ENCODE data around the gene C5. TPM values are rescaled to one million over a fixed set of nuclear protein-coding genes. Genes with fewer than 3 reads are reported as not detected.

C5 gene
- polyA plus RNA-seq, 1 donor from 2014 or later, result 0.99 TPM

DNA sequence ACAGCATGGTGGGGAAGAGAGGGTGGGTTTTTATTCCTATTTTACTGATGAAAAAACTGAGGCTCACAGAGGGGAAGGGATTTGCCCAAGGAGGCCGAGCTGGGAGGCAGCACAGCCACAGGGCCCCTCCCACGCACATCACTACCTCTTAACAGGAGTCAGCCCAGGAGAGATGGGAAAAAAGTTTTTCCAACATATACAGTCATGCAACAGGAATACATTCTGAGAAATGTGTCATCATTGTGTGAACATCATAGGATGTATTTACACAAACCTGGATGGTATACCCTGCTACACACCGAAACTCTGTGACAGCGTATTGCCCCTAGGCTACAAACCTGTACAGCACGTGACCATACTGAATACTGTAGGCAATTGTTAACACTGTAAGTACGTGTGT is 135.1 kb downstream of the C5 start:
- Mint-ChIP-seq H3K9me3 (no peaks in the 10 kb centered on the region), H3K27me3 (no peaks in the 10 kb centered on the region), H3K4me3 (no peak overlapping the region), H3K36me3 (no peaks in the 10 kb centered on the region), H3K27ac (no peak overlapping the region), H3K4me1 (peaks cover 11 to 15% (median 15%) of the 10 kb centered on the region in 3 donors)

GRCh38 chr9:120914396-120914795 is 135.7 kb downstream of the C5 start:
- no peaks in the 10 kb centered on the region for H3K36me3 Mint-ChIP-seq
- peak overlapping the region in 1 of 3 donors; percentile 19 for H3K27ac Mint-ChIP-seq
- H3K4me3 Mint-ChIP-seq, result no peak overlapping the region
- no peaks in the 10 kb centered on the region for H3K27me3 Mint-ChIP-seq
- no peaks in the 10 kb centered on the region for H3K9me3 Mint-ChIP-seq
- H3K4me1 Mint-ChIP-seq, result peaks cover 6 to 10% (median 10%) of the 10 kb centered on the region in 3 donors

DNA sequence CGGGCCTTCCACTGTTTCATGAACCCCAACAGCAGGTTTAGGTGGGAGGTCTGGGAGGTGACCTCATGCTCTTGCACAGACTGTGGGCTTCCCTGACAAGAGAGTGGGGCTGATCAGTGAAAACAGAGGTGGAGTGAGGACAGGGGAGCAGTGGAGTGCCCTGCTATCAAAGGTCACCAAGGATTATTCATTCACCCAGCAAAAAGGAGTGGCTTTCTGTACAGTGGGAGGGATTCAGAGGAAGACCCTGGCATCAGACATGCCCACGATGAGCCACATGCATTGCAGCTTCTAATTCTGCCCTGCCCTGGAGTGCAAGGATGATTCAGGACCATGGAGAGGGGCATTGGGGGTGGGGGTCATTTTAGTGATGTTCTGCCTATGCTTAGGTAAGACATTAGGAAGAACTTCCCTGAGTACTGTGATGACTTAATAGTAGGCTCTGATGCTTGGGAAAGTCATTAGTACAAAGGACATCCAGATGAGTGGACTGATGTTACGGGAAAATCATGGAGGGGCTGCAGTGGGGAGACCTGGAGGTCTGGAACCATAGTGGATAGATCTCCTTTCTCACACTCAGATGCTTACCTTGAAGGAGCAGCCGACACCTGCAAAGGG is 136.3 kb downstream of the C5 start:
- Mint-ChIP-seq H3K9me3 (no peaks in the 10 kb centered on the region), H3K36me3 (no peaks in the 10 kb centered on the region), H3K4me3 (no peak overlapping the region), H3K27me3 (no peaks in the 10 kb centered on the region), H3K4me1 (peaks cover 6 to 10% (median 7%) of the 10 kb centered on the region in 3 donors), H3K27ac (no peak overlapping the region)

- no peaks in the 10 kb centered on the region for H3K36me3 Mint-ChIP-seq
- H3K27ac Mint-ChIP-seq, result no peak overlapping the region
- H3K4me1 Mint-ChIP-seq, result peaks cover 6 to 10% (median 7%) of the 10 kb centered on the region in 3 donors
- H3K27me3 Mint-ChIP-seq, result no peaks in the 10 kb centered on the region
- H3K9me3 Mint-ChIP-seq, result no peaks in the 10 kb centered on the region
- H3K4me3 Mint-ChIP-seq, result no peak overlapping the region
Measured at GRCh38 chr9:120912958-120913646, 137.0 kb downstream of the C5 start.

DNA sequence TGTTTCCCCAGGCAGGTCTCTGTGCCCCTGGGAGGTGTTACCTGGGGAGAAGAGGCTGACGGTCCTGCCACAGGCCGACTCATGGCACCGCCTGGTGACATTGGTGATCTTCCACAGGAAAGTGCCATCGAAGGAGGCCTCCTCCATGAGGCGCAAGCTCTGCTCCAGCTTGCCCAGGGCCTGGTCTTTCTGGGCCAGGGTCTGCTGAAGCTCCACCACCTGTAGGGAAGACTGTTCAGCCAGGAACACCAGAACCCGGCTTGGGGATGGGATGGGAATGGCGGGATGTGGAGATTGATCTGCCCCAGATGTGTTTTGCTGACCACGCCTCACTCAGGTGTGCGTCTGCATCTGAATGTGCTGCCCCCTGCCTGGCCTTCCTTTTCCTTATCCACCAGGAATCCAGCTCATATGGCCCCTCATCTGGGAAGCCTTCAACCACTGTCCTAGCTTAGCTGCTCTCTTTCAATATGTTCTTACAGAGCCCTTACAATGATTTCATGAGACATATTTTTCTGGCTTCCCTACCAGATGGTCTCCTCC is 138.7 kb downstream of the C5 start:
- no peaks in the 10 kb centered on the region for H3K27me3 Mint-ChIP-seq
- H3K36me3 Mint-ChIP-seq, result peaks cover 2% of the 10 kb centered on the region
- H3K4me3 Mint-ChIP-seq, result no peak overlapping the region
- peaks cover 5 to 8% (median 5%) of the 10 kb centered on the region in 3 donors for H3K4me1 Mint-ChIP-seq
- H3K9me3 Mint-ChIP-seq, result no peaks in the 10 kb centered on the region
- H3K27ac Mint-ChIP-seq, result no peak overlapping the region

GRCh38 chr9:120910643-120911042 is 139.4 kb downstream of the C5 start:
- no peaks in the 10 kb centered on the region for H3K9me3 Mint-ChIP-seq
- peaks cover 4 to 8% (median 5%) of the 10 kb centered on the region in 3 donors for H3K4me1 Mint-ChIP-seq
- H3K27ac Mint-ChIP-seq, result peak overlapping the region in 1 of 3 donors; percentile 53
- no peak overlapping the region for H3K4me3 Mint-ChIP-seq
- no peaks in the 10 kb centered on the region for H3K27me3 Mint-ChIP-seq
- H3K36me3 Mint-ChIP-seq, result peaks cover 2% of the 10 kb centered on the region

DNA sequence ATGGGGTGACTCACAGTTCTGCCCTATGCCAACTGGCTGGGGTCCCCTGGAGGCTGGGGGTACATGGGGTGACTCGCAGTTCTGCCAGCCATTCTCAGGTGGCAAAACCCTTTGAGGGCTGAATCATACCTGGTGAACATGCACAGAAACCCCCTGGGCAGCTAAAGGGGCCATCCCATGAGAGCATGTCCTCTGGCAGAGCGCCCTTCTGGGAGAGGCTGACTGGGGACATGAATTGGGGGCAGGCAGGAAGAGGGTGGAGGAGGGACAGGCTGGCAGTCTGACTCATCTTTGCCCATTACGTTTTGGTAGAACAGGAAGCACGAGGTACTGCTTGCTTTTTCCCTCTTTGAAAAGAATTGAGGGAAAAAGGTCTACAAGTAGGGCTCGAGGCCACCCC is 140.2 kb downstream of the C5 start:
- H3K36me3 Mint-ChIP-seq, result peaks cover 2% of the 10 kb centered on the region
- H3K9me3 Mint-ChIP-seq, result no peaks in the 10 kb centered on the region
- no peak overlapping the region for H3K27ac Mint-ChIP-seq
- no peak overlapping the region for H3K4me3 Mint-ChIP-seq
- H3K4me1 Mint-ChIP-seq, result peaks cover 11 to 14% (median 12%) of the 10 kb centered on the region in 3 donors
- H3K27me3 Mint-ChIP-seq, result no peaks in the 10 kb centered on the region

- Mint-ChIP-seq H3K4me1 (peaks cover 36 to 47% (median 46%) of the 10 kb centered on the region in 3 donors), H3K27ac (peak overlapping the region; percentile 29 to 95 (median 93)), H3K9me3 (no peaks in the 10 kb centered on the region), H3K4me3 (peak overlapping the region in 2 of 4 donors; percentile 58 to 59), H3K36me3 (peaks cover 2% of the 10 kb centered on the region), H3K27me3 (no peaks in the 10 kb centered on the region)
Measured at GRCh38 chr9:120905315-120906164, 144.5 kb downstream of the C5 start.

- Mint-ChIP-seq H3K27me3 (no peaks in the 10 kb centered on the region), H3K4me3 (peak overlapping the region in 2 of 4 donors; percentile 41 to 59), H3K27ac (peak overlapping the region; percentile 29 to 95 (median 93)), H3K4me1 (peaks cover 36 to 47% (median 45%) of the 10 kb centered on the region in 3 donors), H3K9me3 (no peaks in the 10 kb centered on the region), H3K36me3 (peaks cover 2% of the 10 kb centered on the region)
Measured at GRCh38 chr9:120904978-120905301, 145.1 kb downstream of the C5 start.

GRCh38 chr9:120904061-120904977 is 145.8 kb downstream of the C5 start:
- Mint-ChIP-seq H3K27ac (peak overlapping the region; percentile 83 to 95 (median 93)), H3K36me3 (peaks cover 2% of the 10 kb centered on the region), H3K4me3 (peak overlapping the region in 3 of 4 donors; percentile 26 to 83 (median 81)), H3K4me1 (peaks cover 36 to 47% (median 45%) of the 10 kb centered on the region in 3 donors), H3K9me3 (no peaks in the 10 kb centered on the region), H3K27me3 (no peaks in the 10 kb centered on the region)

DNA sequence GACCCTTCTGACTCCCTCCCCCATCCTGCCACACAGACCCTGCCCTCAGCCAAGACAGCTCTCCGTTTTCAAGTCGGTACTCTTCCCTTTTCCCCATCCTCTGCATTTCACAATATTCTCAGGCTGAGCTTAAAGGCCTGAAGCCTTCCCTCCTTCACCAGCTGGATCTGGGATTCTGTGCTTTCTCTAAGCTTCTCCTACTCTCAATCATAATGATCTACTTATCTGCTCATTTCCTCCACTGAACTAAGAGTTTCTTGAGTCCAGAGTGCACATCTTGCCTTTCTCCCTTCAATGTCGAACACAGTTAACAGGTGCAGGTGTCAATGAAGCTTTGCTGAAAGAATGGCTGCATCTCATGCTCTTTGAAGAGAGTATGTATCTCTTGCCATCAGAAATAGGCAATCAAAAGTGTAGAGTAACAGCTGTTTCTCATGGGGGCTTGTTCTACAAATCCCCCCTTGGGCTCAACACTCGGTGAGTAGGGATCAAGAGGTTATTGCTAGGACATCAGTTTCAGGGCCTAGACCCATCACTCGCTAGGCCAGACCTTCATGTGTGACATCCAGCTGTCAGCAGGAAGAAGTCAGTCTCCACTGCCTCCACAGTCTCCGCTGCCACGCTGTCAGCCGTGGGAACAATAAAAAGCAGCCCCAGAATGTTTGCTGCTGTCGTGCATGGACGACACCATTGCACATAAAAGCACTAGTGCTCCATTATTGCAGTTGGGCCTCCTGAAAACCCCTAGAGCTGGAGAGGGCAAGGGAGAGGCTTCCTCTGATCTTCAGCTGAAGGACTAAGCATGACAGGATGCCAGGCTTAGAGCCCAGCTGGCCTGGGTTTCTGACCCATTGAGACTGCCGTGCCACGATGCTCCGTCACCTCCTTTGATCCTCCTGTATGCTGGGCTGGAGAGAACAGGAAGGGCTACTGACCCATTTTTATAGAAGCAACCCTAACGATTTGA is 147.2 kb downstream of the C5 start:
- no peaks in the 10 kb centered on the region for H3K27me3 Mint-ChIP-seq
- peak overlapping the region in 3 of 4 donors; percentile 53 to 65 (median 58) for H3K4me3 Mint-ChIP-seq
- H3K36me3 Mint-ChIP-seq, result peaks cover 2% of the 10 kb centered on the region
- H3K27ac Mint-ChIP-seq, result peak overlapping the region; percentile 23 to 95 (median 83)
- H3K4me1 Mint-ChIP-seq, result peaks cover 36 to 47% (median 45%) of the 10 kb centered on the region in 3 donors
- H3K9me3 Mint-ChIP-seq, result no peaks in the 10 kb centered on the region

All from IgD-negative memory B cell (primary cell).